ENCODE results near the gene TMEM60. TPM values are rescaled to one million over a fixed set of nuclear protein-coding genes. Genes with fewer than 3 reads are reported as not detected.
"Not testable (repeated sequence)": the region's sequence is repeated elsewhere in the genome, so short reads cannot be mapped to it uniquely, and the experiment has no call there.

The TMEM60 gene, protein sequence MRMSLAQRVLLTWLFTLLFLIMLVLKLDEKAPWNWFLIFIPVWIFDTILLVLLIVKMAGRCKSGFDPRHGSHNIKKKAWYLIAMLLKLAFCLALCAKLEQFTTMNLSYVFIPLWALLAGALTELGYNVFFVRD
- 17.9 TPM for polyA plus RNA-seq (2013, experiment 1 of 2; ENCODE audit: insufficient read length)
- polyA plus RNA-seq (2013, experiment 2 of 2; ENCODE audit: insufficient read length), result 14.6 TPM

DNA sequence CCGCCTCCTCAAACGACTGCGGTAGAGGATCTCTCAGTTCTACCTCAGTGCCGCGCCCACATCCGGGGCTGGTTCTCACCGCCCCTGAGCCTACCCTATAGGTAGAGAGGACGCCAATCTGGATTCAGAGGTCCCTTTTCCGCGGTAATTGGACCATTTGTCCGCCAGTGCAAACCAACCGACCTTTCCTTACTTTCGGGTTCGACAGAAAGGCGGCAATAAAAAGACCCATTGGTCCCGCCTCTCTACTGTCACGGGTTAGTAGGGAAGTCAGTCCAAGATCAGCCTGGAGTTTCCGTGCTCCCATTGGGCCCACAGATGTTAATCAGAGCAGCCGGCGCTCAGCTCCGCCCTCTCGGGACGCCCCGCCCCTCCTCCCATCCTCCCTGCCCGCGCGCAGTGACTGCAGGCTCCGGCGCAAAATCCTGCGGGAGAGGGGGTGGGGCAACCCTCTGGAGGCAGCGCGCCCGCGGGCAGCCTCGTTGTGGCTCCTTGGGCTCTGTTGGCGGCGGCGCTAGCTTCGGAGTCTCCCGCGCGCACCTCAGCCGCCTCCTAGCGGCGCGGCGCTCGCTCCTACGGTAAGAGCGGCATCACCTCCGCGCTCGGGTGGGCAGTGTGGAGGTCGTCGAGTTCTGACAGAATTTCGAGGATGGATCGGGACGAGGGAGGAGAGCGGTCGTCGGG lies at the start of gene TMEM60, which contains the start of gene PHTF2:
TMEM60 (minus strand) TSS at position 41 of the 684 bp plus-strand sequence. CDS start 4,061 bp downstream, outside the sequence.
PHTF2 (plus strand) TSS at position 380 of the 684 bp plus-strand sequence.
- peak; percentile 100 for DNase-seq

DNA sequence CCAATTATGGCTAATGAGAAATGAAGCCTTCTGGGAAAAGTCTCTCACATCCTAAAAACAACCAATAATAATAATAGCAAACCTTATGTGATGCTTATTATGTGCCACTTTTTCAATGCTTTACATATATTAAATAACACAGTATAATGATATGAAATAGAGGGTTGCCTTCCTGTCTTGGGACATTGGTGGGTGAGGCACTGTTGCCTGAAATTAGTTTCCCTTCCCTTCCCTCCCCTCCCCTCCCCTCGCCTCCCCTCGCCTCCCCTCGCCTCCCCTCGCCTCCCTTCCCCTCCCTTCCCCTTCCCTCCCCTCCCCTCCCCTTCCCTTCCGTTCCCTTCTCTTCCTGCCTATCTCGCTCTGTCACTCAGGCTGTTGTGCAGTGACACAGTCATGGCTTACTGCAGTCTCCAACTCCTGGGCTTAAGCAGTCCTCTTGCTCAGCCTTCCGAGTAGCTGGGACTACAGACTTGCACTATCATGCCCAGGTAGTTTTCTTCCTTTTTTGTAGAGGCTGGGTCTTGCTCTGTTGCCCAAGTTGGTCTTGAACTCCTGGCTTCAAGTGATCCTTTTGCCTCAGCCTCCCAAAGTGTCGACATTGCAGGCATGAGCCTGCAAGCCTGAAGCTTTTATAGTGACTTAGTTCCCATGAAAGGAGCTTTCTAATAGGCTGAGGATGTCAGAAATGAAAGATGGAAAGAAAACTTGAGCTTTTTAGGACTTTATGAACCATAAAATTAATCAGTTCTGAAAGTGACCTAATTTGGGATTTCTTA lies 48.3 kb upstream of the TMEM60 start:
- DNase-seq, result no peak

DNA sequence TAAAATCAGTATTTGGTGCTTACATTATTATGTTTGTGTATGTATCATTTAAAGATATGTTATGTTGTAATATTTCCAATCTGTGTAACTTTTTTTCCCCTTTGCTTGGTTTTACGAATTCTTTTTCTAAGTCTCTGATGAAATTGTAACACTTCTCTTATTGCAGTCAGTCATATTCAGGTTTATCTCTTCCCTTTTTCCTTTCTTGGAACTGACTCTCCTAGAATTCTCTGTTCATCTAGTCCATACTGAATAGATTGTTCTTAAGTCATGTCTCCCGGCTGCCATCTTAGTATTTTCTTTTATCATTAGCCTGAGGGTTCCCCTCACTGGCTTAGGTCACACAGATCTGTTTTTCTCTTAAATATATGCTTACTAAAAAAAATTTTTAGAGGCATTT lies 45.0 kb upstream of the TMEM60 start:
- DNase-seq, result no peak

DNA sequence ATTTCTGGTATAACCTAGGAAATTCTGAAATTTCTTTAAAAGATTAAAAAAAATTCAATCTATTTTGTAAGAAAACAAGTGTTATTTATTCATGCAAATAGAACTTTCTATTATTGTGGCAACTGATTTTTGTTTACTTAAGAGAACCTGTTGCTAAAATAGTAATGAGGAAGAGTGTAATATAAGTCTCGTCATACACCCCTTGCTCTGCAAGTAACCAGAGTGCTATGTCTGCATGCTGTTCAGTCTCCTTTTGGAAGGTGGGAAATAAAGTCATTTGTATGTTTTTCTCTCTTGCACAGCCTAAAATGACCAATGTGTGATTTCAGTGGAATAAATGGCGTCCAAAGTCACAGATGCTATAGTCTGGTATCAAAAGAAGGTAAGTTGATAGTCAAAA lies 41.7 kb upstream of the TMEM60 start:
- no peak for DNase-seq

DNA sequence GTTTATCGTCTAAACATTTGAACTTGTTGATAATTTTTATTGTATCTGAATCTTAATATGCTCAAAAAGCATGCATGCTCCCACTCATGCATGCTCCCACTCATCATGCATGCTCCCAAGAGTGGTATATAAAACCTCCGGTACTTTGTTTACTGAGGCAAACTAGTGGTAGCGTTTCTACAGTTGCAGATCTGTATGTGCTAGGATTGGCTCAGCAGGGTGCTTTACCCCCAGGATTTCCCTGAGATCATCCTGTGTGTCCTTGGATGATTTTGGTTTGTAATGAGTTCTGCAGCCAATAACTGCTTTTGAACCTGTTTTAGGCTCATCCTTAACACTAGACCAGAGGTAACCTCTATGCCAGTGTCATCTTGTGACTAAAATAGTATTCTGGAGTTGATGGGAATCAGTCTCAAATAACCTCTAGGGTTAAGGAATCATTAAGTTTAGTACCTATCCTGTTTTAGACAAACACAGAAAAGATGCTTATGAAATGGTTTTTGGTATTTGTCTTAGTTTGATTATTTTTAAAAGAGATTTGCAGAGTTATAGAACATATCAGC lies 40.8 kb upstream of the TMEM60 start:
- DNase-seq, result no peak

DNA sequence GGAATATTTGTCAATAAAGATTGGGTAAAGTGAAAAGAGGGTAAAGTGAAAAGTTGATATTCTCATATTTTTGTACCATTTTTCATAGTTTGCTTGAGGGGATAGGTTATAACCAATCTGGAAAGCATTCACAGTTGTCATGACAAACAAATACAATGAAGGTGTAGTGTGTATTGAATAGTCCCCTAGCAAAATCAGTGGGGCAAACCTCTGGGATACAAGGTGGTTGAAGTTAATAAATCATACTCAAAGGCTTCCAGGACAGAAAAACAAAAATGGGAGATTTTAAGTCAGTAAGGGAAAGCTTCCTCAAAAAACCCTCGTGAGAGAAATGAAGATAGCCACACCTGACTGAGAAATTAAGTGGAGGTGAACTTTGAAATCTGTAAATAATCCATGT lies 39.7 kb upstream of the TMEM60 start:
- DNase-seq, result no peak

DNA sequence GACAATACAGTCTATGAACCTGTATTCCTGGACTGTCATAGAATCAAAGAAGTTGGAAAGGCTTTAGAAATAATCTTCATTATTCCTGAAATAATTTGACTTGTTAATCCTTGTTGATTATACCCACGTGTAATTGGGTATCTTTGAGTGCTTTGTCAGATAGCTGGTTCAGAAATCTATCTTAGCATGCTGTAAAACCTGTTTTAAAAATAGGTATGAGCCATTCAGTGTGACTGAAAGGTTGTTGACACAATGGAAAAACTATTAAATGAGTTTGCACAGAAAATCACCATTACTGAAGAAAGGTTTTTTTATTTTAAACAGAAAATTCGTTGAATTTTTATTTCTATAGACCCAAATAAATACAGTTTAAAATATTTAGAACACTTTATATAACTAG lies 39.0 kb upstream of the TMEM60 start:
- no peak for DNase-seq

DNA sequence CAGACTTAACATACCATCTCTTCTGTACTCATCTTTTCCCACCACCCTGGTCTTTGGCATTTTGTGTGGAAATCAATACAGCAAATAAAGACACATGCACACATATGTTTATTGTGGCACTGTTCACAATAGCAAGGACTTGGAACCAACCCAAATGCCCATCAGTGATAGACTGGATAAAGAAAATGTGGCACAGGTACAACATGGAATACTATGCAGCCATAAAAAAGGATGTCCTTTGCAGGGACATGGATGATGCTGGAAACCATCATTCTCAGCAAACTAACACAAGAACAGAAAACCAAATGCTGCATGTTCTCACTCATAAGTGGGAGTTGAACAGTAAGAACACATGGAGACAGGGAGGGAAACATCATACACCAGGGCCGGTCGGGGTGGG lies 38.2 kb upstream of the TMEM60 start:
- DNase-seq, result not testable (repeated sequence)

DNA sequence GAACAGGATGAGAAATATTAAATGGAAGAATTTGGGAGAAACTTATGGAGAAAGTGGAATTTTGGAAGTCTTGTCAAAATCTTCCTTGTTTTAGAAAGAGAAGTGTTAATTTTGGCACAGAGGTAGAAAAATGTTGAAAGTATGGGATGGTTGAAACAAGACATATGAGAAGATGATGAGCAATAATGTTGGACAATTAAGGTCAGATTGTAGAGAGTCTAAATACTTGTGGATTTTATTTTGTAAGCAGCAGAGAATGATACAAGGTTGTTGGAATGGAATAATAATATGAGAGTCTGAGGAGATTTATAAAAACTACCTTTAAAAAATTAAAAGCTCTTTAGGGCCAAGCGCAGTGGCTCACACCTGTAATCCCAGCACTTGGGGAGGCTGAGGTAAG lies 34.9 kb upstream of the TMEM60 start:
- DNase-seq, result no peak

DNA sequence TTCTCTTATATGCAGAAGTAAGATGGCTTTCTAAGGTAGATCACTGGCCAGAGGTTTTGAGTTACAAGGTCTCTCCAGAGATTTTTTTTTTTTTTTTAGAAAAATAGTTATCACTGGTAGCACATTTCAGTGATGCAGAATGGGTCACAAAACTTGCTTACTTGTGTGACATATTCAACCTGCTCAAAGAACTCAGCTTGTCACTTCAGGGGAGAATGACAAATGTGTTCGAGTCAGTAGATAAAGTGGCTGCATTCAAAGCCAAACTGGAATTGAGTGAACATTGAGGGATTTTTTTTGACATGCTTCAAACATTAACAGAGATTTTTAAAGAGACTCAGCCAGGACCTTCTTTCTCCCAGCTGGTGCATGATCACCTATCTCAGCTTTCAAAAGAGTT lies 33.7 kb upstream of the TMEM60 start:
- no peak for DNase-seq

DNA sequence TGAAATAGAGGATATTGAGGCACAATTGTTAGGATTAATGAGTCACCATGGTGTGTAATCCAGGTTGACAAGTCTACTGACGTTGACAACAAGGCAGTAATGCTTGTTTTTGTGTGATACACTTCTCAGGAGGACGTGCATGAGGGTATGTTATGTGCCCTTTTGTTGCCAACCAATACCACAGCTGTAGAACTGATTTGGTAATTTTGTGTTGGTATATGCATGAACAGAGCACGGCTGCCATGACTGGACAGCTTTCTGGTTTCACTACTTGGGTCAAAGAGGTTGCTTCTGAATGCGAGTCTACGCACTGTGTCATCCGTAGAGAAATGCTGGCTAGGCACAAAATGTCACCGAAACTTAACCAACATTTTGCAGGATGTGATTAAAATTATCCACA lies 33.2 kb upstream of the TMEM60 start:
- DNase-seq, result no peak

DNA sequence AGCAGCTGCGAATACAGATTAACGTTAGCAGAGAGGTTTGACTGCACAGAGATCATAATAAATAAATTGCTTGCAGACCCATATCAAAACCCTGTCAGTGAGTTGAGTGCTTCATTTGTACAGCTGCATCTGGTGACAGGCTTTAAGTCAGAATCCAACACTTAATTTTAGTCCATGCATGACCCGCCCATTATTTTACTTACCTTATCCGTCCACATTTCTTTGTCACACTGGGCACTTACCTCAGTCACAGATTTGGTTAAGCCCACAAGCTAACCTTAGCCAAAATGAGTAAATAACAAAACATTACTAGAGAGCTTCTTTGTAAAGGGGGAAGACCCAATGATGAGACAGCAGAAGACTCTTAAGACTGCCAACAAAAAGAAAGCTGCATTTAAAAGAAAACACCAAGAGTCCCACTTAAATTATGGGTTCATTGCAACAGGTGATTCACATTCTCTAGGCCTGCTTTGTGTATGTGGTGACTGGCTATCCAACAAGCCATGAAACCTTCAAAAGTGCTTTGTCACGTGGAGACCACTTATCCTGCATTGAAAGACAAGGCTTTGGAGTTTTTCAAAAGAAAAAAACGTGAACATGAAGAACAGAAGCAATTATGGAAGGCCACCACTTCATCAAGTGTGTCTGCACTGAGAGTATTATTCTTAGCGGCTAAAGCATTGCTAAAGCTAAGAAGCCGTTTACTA lies 32.6 kb upstream of the TMEM60 start:
- no peak for DNase-seq

DNA sequence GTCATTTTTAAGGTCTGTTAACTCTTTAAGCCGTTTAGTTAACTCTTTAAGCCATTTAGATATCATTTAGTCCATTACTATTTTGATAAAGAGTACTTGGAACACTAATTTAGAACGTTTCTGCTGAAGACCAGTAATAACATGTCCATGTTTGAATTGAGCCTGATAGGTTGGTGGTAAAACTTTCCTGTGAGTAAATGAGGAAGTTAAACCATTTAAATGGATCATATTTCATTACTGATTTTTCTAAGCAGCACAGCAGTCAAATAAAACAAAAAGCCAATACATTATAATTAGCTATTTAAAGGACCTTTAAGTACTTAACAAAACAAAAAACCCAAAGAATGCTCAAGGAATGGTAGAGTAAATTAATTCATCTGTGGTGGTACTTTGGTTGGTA lies 29.8 kb upstream of the TMEM60 start:
- no peak for DNase-seq

DNA sequence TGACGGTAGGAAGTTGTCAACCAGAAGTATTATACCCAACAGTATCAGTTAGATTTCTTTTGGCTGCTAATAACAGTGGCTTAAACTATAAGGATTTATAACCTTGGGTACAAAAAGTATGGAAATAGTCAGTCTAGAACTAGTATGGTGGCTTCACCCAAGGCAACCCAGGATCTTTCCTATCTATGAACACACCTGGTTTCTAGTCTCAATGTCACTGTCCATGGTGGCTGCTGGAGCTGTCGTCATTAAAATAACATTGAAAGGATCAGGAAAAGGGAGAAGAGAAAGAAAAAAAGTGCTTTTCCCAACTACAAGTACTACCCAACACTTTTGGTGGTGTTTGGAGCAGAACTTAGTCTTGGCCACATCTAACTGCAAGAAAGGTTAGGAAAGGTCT lies 28.1 kb upstream of the TMEM60 start:
- no peak for DNase-seq

DNA sequence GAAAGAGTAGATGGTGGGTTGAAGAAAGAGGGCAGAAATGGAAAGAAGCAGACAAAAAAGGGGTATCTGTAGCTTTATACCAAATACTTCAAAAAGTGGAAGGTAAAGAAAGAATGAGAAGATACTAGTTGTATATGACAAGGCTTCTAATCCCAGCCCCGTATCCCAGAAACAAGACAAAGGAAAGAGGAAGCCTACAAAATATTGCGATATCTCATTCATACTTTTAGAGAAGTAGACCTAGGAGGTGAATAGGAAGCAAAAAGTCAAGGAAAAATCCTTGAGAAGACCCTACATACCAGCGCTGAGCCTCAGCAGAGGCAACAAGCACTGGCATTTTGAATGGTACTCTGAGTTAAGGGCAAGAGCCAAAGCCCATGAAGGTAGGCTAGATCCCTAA lies 26.9 kb upstream of the TMEM60 start:
- no peak for DNase-seq

DNA sequence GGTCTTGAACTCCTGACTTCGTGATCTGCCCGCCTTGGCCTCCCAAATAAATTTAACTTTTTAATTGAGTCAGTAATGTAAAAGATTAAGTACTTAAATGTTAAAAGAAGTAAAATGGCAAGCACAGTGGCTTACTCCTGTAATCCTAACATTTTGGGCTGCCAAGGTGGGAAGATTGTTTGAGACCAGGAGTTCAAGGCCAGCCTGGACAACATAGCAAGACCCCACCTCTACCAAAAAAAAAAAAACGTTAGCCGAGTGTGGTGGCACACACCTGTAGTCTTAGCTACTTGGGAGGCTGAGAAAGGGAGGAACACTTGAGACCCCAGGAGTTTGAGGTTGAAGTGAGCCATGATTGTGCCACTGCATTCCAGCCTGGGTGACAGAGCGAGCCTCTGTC lies 26.4 kb upstream of the TMEM60 start:
- DNase-seq, result no peak

DNA sequence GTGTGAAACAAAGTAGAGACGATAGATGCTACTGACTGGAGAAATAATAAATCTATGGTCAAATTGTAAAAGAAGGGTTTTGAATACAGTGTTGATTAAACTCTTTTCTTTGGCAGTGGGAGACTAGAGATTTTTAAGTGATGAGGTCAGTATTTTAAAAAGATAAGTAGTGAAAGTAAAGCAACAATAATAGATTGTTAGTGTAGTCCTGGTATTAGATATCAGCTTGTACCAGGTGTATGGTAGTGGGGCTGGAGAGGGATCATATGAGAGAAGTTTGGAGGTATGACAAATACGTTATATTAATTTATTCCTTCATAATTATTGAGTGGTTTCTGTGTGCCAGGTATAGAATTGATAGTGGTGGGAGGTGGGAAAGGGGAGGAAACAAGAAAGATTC lies 25.6 kb upstream of the TMEM60 start:
- no peak for DNase-seq

DNA sequence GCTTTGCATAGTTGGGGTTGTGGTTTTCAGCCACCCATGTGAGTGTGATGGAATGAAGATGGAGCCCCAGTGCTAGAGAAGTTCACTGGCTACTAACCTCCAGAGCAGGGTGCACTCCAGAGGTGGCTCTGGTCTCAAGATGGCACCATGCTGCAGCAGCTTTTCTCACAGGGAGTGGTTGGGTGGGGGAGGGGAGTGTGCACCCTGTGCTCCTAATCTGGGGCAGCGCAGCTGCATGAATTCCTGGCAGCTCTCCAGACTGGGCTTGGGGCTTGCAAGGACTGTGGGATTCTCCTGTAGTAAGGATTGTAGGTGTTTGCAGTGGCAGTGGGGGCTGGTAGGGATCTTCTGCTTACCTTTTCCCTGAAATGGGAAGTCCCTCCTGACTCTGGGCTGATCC lies 24.0 kb upstream of the TMEM60 start:
- DNase-seq, result no peak

DNA sequence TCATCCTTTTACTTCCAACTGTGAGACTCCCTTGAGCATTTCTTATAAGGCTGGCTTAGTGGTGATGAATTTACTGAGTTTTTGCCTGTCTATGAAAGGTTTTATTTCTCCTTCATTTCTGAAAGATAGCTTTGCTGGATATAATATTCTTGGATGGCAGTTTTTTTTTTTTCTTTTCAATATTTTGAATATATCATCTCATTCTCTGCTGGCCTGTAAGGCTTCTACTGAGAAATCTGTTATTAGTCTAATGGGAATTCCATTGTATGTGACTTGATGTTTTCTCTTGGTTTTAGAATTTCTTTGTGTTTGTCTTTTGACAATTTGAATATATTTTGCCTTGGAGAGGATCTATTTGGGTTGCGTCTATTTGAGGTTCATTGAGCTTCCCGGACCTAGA lies 22.7 kb upstream of the TMEM60 start:
- DNase-seq, result no peak

DNA sequence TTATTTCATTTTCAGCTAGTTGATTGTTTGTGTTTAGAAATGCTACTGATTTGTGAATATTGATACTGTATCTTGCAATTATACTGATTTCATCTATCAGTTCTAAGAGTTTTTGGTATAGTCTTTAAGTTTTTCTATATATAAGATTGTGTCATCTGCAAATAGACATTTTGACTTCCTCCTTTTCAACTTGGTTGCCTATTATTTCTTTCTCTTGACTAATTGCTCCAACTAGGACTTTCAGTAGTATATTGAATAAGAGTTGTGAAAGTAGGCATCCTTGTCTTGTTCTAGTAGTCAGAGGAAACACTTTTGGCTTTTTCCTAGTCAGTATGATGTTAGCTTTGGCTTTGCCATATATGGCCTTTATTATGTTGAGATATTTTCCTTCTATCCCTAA lies 20.8 kb upstream of the TMEM60 start:
- DNase-seq, result no peak

DNA sequence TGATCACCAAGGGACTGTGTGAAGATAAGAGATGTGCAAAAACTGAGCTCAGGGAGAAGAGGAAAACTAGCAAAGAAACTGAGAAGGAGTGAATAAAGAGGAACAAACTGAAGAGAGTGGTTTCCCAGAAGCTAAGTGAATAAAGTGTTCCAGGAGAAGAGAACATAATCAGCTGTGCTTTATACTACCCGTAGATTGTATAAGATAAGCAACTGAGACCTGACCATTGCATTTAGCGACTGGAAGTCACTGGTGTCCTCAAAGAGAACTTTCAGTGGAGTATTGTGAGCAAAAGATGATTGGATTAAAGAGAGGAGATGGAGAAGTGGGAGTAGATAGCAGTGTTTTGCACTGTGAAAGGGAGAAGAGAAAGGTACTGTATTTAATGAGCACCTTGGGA lies 14.9 kb upstream of the TMEM60 start:
- no peak for DNase-seq

DNA sequence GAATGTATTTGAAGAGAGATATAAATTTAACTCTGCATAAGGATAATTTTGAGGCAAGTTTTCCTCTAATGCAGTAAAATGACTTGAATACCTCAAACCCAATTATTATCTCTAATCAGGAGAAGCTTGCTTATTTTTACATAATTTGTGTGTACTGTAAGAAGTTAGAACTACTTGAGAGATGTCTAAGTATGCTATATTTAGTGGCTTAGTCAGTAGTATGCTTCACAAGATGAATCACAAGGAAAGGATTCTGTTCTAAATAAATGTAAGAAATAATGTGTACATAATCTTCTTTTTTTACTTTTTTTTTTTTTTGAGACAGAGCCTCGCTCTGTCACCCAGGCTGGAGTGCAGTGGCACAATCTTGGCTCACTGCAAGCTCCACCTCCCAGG lies 14.1 kb upstream of the TMEM60 start:
- DNase-seq, result peak; percentile 89
